ENCODE measurements around the gene CYBB. TPM values are rescaled to one million over a fixed set of nuclear protein-coding genes. Genes with fewer than 3 reads are reported as not detected.

The CYBB gene
- polyA plus RNA-seq, 2 of the 4 experiments (the other 2 are of a cell fraction), result 0.04 to 0.12 TPM

- POLR2A ChIA-PET, result no interaction called here
- Histone ChIP-seq H3K9me3 (no peaks in the 10 kb centered on the region), H3K4me1 (no peaks in the 10 kb centered on the region), H3K4me3 (no peak overlapping the region), H3K27ac (no peak overlapping the region), H3K4me2 (no peak overlapping the region)
- no peak for ATAC-seq
- no peak for FAIRE-seq
- DNase-seq (ENCODE audit: low read depth in 1 of 2, low spot score in 1 of 2), result no peak
- no peak for TF ChIP-seq RARB (CRISPR knock-in tag; IDR thresholded peaks at IDR 0.05)
- TF ChIP-seq JUN (IDR thresholded peaks at IDR 0.05), result no peak
- TF ChIP-seq TP53 (CRISPR knock-in tag; IDR thresholded peaks at IDR 0.05), result no peak
- TF ChIP-seq MAX (IDR thresholded peaks at IDR 0.05), result no peak
- no peak for TF ChIP-seq MAFK (IDR thresholded peaks at IDR 0.05; ENCODE audit: partially characterized antibody)
- TF ChIP-seq SREBF2 (IDR thresholded peaks at IDR 0.05), result no peak
- TF ChIP-seq HOXA7 (CRISPR knock-in tag; IDR thresholded peaks at IDR 0.05), result no peak
- TF ChIP-seq ZSCAN20 (CRISPR knock-in tag; IDR thresholded peaks at IDR 0.05), result no peak
- TF ChIP-seq CBX2 (IDR thresholded peaks at IDR 0.05; ENCODE audit: borderline replicate concordance, low read depth), result no peak
- no peak for TF ChIP-seq ATOH8 (CRISPR knock-in tag; IDR thresholded peaks at IDR 0.05; ENCODE audit: low read depth)
- CTCF ChIA-PET, result interaction anchor here (1.3 to 2.1 kb wide), 2 partner anchors 8 to 414 kb away, joined by 3 to 10 read pairs; no protein-coding TSS in a partner anchor
Observed at GRCh38 chrX:37752936-37753335, 26.9 kb upstream of the CYBB start.

GRCh38 chrX:37753384-37753783 is 26.5 kb upstream of the CYBB start:
- no peak overlapping the region for H3K27ac ChIP-seq
- no peak overlapping the region for H3K4me3 ChIP-seq
- ATAC-seq, result no peak
- POLR2A ChIA-PET, result no interaction called here
- CTCF ChIA-PET, result interaction anchor here (0.9 to 2.1 kb wide), 3 partner anchors 9 to 422 kb away, joined by 3 to 10 read pairs (median 4); no protein-coding TSS in a partner anchor
- no peak for DNase-seq (ENCODE audit: low read depth in 1 of 2, low spot score in 1 of 2)
- H3K4me2 ChIP-seq, result no peak overlapping the region
- TF ChIP-seq KDM5A (IDR thresholded peaks at IDR 0.05), result no peak
- TF ChIP-seq RCOR1 (IDR thresholded peaks at IDR 0.05; ENCODE audit: low read depth, low read length), result no peak
- no peak for TF ChIP-seq MAX (IDR thresholded peaks at IDR 0.05)
- no peak for TF ChIP-seq HEYL (CRISPR knock-in tag; IDR thresholded peaks at IDR 0.05)
- no peak for FAIRE-seq
- 13% methylated on average over 2 of the region's 2 CpGs for WGBS (ENCODE audit: missing lambda C conversion rate)
- no peaks in the 10 kb centered on the region for H3K9me3 ChIP-seq
- H3K4me1 ChIP-seq, result no peaks in the 10 kb centered on the region

- Histone ChIP-seq H3K9me3 (no peaks in the 10 kb centered on the region), H3K27ac (no peak overlapping the region), H3K4me3 (no peak overlapping the region), H3K4me1 (no peaks in the 10 kb centered on the region), H3K4me2 (no peak overlapping the region)
- DNase-seq (ENCODE audit: low read depth in 1 of 2, low spot score in 1 of 2) (no peak), FAIRE-seq (no peak), ATAC-seq (no peak)
- ChIA-PET POLR2A (no interaction called here), CTCF (interaction anchor here (2.1 kb wide), 1 partner anchor 10 kb away, joined by 10 read pairs; no protein-coding TSS in a partner anchor)
- WGBS (ENCODE audit: missing lambda C conversion rate), result 20% methylated on average over 1 of the region's 2 CpGs
- TF ChIP-seq TFCP2L1 (CRISPR knock-in tag; IDR thresholded peaks at IDR 0.05) (no peak), SMC3 (IDR thresholded peaks at IDR 0.05) (no peak), POLR2A (IDR thresholded peaks at IDR 0.05; ENCODE audit: low read length) (no peak), BCL3 (IDR thresholded peaks at IDR 0.05) (no peak), GATA3 (IDR thresholded peaks at IDR 0.05; ENCODE audit: borderline replicate concordance) (no peak), EHF (CRISPR knock-in tag; IDR thresholded peaks at IDR 0.05) (no peak)
Observed at GRCh38 chrX:37754516-37754915, 25.3 kb upstream of the CYBB start.

- POLR2A ChIA-PET, result no interaction called here
- no peak overlapping the region for H3K27ac ChIP-seq
Observed at GRCh38 chrX:37755025-37755424, 24.8 kb upstream of the CYBB start.

More at GRCh38 chrX:37755025-37755424, 24.8 kb upstream of the CYBB start:
- TF ChIP-seq SMC3 (IDR thresholded peaks at IDR 0.05), result no peak
- TF ChIP-seq CEBPB (IDR thresholded peaks at IDR 0.05), result no peak
- TF ChIP-seq TFCP2L1 (CRISPR knock-in tag; IDR thresholded peaks at IDR 0.05), result no peak
- no peak for TF ChIP-seq RAD21 (conservative IDR thresholded peaks at IDR 0.05 in 1 of 2, IDR thresholded peaks at IDR 0.05 in 1 of 2)
- no peak for TF ChIP-seq CBX8 (IDR thresholded peaks at IDR 0.05)
- no peak for TF ChIP-seq MAZ (IDR thresholded peaks at IDR 0.05; ENCODE audit: borderline replicate concordance, low read depth, low read length)
- TF ChIP-seq RFX5 (IDR thresholded peaks at IDR 0.05), result no peak
- no peaks in the 10 kb centered on the region for H3K9me3 ChIP-seq
- H3K4me3 ChIP-seq, result no peak overlapping the region
- no peak overlapping the region for H3K4me2 ChIP-seq
- DNase-seq (ENCODE audit: low read depth in 1 of 2, low spot score in 1 of 2) (no peak), ATAC-seq (no peak), FAIRE-seq (no peak)
- CTCF ChIA-PET, result no interaction called here
- H3K4me1 ChIP-seq, result no peaks in the 10 kb centered on the region
